Measurements from ENCODE around the gene AOPEP. TPM values are rescaled to one million over a fixed set of nuclear protein-coding genes. Genes with fewer than 3 reads are reported as not detected.

AOPEP gene
- total and polyA plus RNA-seq, 9 of the 15 experiments (the other 6 are each of a cell fraction or from before 2014, with no cell fraction given) = 4.5 to 19.3 (median 13.5) TPM

GRCh38 chr9:94950040-94950578, 223.6 kb downstream of the AOPEP start (continued):
- no peak for TF ChIP-seq UBTF (IDR thresholded peaks at IDR 0.05; ENCODE audit: borderline replicate concordance in 1 of 2, low read depth in 2 of 2, low read length in 2 of 2)
- no peak for TF ChIP-seq SMAD4 (CRISPR knock-in tag; conservative IDR thresholded peaks at IDR 0.05)
- TF ChIP-seq PTTG1 (tag; IDR thresholded peaks at IDR 0.05; ENCODE audit: low read depth) = no peak
- no peak for TF ChIP-seq PHB2 (IDR thresholded peaks at IDR 0.05; ENCODE audit: low read depth)
- no peak for TF ChIP-seq VEZF1 (CRISPR knock-in tag; IDR thresholded peaks at IDR 0.05)
- TF ChIP-seq REST (IDR thresholded peaks at IDR 0.05; ENCODE audit: borderline replicate concordance) = no peak
- TF ChIP-seq REST (CRISPR knock-in tag; IDR thresholded peaks at IDR 0.05; ENCODE audit: low read depth) = no peak
- TF ChIP-seq PPARD (CRISPR knock-in tag; IDR thresholded peaks at IDR 0.05) = no peak
- TF ChIP-seq CTCF (IDR thresholded peaks at IDR 0.05 in 2 of 3, conservative IDR thresholded peaks at IDR 0.05 in 1 of 3; ENCODE audit: insufficient read depth in 2 of 3, low read depth in 1 of 3, low read length in 3 of 3) = no peak
- TF ChIP-seq ZHX1 (conservative IDR thresholded peaks at IDR 0.05; ENCODE audit: low read length) = no peak

Measured in K562 (cell line).